WTC11 (cell line): ENCODE measurements around the gene FOXJ2.

ENCODE experiments used
- ATF2 ChIP-seq: sonication (generic); formaldehyde crosslinking; IDR thresholded peaks from 2 replicates; pipeline ENCODE4 v1.8.1; 2022; ENCODE audit warnings: low read depth, missing genetic modification reagents, borderline replicate concordance
- CTCF ChIP-seq: fragments of 200-600 bp; IDR thresholded peaks from 2 replicates; pipeline ENCODE4 v1.8.0; 2022; ENCODE audit warnings: antibody characterized with exemption
- FOXK1 ChIP-seq: sonication (generic); formaldehyde crosslinking; IDR thresholded peaks from 2 replicates; pipeline ENCODE4 v1.8.0; 2022; ENCODE audit warnings: mild to moderate bottlenecking, moderate library complexity, missing genetic modification reagents
- USF2 ChIP-seq: sonication (generic); formaldehyde crosslinking; IDR thresholded peaks from 2 replicates; pipeline ENCODE4 v1.8.1; 2023; ENCODE audit warnings: mild to moderate bottlenecking, missing genetic modification reagents, moderate library complexity
- TF ChIP-seq, protein P1 (sequence below): sonication (generic); formaldehyde crosslinking; IDR thresholded peaks from 2 replicates; pipeline ENCODE4 v1.8.0; 2022; ENCODE audit warnings: missing genetic modification reagents

- TF ChIP-seq FOXK1 (CRISPR knock-in tag) (no peak), CTCF (no peak), ATF2 (CRISPR knock-in tag) (no peak), USF2 (CRISPR knock-in tag) (no peak)
- TF ChIP-seq, protein P1, sequence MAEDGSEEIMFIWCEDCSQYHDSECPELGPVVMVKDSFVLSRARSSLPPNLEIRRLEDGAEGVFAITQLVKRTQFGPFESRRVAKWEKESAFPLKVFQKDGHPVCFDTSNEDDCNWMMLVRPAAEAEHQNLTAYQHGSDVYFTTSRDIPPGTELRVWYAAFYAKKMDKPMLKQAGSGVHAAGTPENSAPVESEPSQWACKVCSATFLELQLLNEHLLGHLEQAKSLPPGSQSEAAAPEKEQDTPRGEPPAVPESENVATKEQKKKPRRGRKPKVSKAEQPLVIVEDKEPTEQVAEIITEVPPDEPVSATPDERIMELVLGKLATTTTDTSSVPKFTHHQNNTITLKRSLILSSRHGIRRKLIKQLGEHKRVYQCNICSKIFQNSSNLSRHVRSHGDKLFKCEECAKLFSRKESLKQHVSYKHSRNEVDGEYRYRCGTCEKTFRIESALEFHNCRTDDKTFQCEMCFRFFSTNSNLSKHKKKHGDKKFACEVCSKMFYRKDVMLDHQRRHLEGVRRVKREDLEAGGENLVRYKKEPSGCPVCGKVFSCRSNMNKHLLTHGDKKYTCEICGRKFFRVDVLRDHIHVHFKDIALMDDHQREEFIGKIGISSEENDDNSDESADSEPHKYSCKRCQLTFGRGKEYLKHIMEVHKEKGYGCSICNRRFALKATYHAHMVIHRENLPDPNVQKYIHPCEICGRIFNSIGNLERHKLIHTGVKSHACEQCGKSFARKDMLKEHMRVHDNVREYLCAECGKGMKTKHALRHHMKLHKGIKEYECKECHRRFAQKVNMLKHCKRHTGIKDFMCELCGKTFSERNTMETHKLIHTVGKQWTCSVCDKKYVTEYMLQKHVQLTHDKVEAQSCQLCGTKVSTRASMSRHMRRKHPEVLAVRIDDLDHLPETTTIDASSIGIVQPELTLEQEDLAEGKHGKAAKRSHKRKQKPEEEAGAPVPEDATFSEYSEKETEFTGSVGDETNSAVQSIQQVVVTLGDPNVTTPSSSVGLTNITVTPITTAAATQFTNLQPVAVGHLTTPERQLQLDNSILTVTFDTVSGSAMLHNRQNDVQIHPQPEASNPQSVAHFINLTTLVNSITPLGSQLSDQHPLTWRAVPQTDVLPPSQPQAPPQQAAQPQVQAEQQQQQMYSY (CRISPR knock-in tag) = no peak
Observed at GRCh38 chr12:8047842-8048241, 15.3 kb downstream of the FOXJ2 start.
